KOPT-K1 (cell line): ENCODE data around the gene STK17B.
"Not testable (repeated sequence)": the region's sequence is repeated elsewhere in the genome, so short reads cannot be mapped to it uniquely, and the experiment has no call there.

ENCODE experiments used
- H3K27ac ChIP-seq: fragments of 200-600 bp; sonication (generic); 2 replicates; pipeline ENCODE4 v1.5.1; 2016; ENCODE audit warnings: antibody characterized with exemption, mild to moderate bottlenecking, low read depth, low read length; ENCODE audit not compliant: poor library complexity, severe bottlenecking
- H3K36me3 ChIP-seq: fragments of 200-600 bp; sonication (generic); 2 replicates; pipeline ENCODE4 v1.5.1; 2017; ENCODE audit warnings: antibody characterized with exemption, mild to moderate bottlenecking, low read length, moderate library complexity; ENCODE audit not compliant: insufficient read depth
- H3K9me3 ChIP-seq: fragments of 200-600 bp; sonication (generic); 2 replicates; pipeline ENCODE4 v1.5.1; 2017; ENCODE audit warnings: antibody characterized with exemption, low read length, mild to moderate bottlenecking; ENCODE audit not compliant: insufficient read depth, poor library complexity, severe bottlenecking

Gene STK17B

GRCh38 chr2:196096264-196096663 lies 75.1 kb downstream of the STK17B start:
- Histone ChIP-seq H3K9me3 (no peaks in the 10 kb centered on the region), H3K27ac (no peak overlapping the region), H3K36me3 (no peaks in the 10 kb centered on the region)

GRCh38 chr2:196089448-196089847 lies 81.9 kb downstream of the STK17B start:
- not testable (repeated sequence) for H3K27ac ChIP-seq, H3K36me3 ChIP-seq, H3K9me3 ChIP-seq

- no peaks in the 10 kb centered on the region for H3K36me3 ChIP-seq
- no peak overlapping the region for H3K27ac ChIP-seq
- peaks cover 16% of the 10 kb centered on the region for H3K9me3 ChIP-seq
Measured at GRCh38 chr2:196088203-196088602, 83.2 kb downstream of the STK17B start.

GRCh38 chr2:196086517-196087368 lies 84.6 kb downstream of the STK17B start:
- Histone ChIP-seq H3K27ac (no peak overlapping the region), H3K36me3 (no peaks in the 10 kb centered on the region), H3K9me3 (peaks cover 24% of the 10 kb centered on the region)

GRCh38 chr2:196083601-196084000 lies 87.8 kb downstream of the STK17B start:
- Histone ChIP-seq H3K9me3 (peaks cover 24% of the 10 kb centered on the region), H3K36me3 (no peaks in the 10 kb centered on the region), H3K27ac (no peak overlapping the region)
